Gastroesophageal sphincter (tissue), 4 donors: ENCODE measurements around the gene CFAP107. TPM values are rescaled to one million over a fixed set of nuclear protein-coding genes. Genes with fewer than 3 reads are reported as not detected.
"Not testable (repeated sequence)": the region's sequence is repeated elsewhere in the genome, so short reads cannot be mapped to it uniquely, and the experiment has no call there.

ENCODE experiments used
- ATAC-seq: fragments of 150-250 bp; one replicate; pipeline ENCODE4 v1.9.1; 2016; ENCODE audit warnings: mild to moderate bottlenecking, moderate library complexity
- H3K27ac ChIP-seq, 4 donors: fragments of 200-600 bp; sonication (generic) in 3 of 4; 1 replicate in 3 of 4; 2 replicates in 1 of 4; pipeline ENCODE4 v1.5.1; 2016 to 2019
- H3K27me3 ChIP-seq: fragments of 200-600 bp; sonication (generic); one replicate; pipeline ENCODE4 v1.5.1; 2019
- H3K36me3 ChIP-seq, 2 donors: fragments of 200-600 bp; sonication (generic); one replicate each; pipeline ENCODE4 v1.5.1; 2019; ENCODE audit warnings: control low read depth in 1 of 2
- H3K4me1 ChIP-seq, 3 donors: fragments of 200-600 bp; sonication (generic); 1 replicate in 2 of 3; 2 replicates in 1 of 3; pipeline ENCODE4 v1.5.1; 2016 to 2019; ENCODE audit warnings: control low read depth in 2 of 3
- H3K4me3 ChIP-seq, 2 donors: fragments of 200-600 bp; sonication (generic); one replicate each; pipeline ENCODE4 v1.5.1; 2019; ENCODE audit warnings: mild to moderate bottlenecking in 1 of 2, moderate library complexity in 1 of 2
- H3K9me3 ChIP-seq, 3 donors: fragments of 200-600 bp; sonication (generic); one replicate each; pipeline ENCODE4 v1.5.1; 2017 to 2019; ENCODE audit warnings: control low read depth in 2 of 3
- CTCF ChIP-seq, 4 experiments: fragments of 200-600 bp in 2 of 4; fragments of 450-650 bp in 2 of 4; sonication (generic) in 1 of 4; IDR thresholded peaks; one replicate each; pipeline ENCODE4 v1.5.1; 2017 to 2019; ENCODE audit warnings: antibody characterized with exemption in 4 of 4, mild to moderate bottlenecking in 2 of 4, moderate library complexity in 2 of 4
- EP300 ChIP-seq: sonication (generic); formaldehyde crosslinking; IDR thresholded peaks from one replicate; pipeline ENCODE4 v1.6.1; 2017; ENCODE audit warnings: antibody characterized with exemption, mild to moderate bottlenecking
- POLR2A ChIP-seq, 2 donors: fragments of 450-650 bp; IDR thresholded peaks; one replicate each; pipeline ENCODE4 v1.6.1; 2017; ENCODE audit warnings: antibody characterized with exemption in 2 of 2, mild to moderate bottlenecking in 2 of 2, moderate library complexity in 1 of 2
- POLR2AphosphoS5 ChIP-seq: sonication (generic); formaldehyde crosslinking; IDR thresholded peaks from one replicate; pipeline ENCODE4 v1.6.1; 2017; ENCODE audit warnings: antibody characterized with exemption
- WGBS, 2 donors: methylation state at CpG; one replicate each; pipeline ENCODE4 v1.1.5; 2018; ENCODE audit warnings: low coverage in 1 of 2; 5-methylcytosine and 5-hydroxymethylcytosine counted together
- total RNA-seq, 4 donors: library from RNA; depleted of rRNA; stranded (reverse); fragments of >200 nt; gene quantifications; one replicate each; pipeline ENCODE4 v1.1.0, GENCODE V29; 2016

The CFAP107 gene
- total RNA-seq, 4 donors from 2014 or later: not detected

GRCh38 chr1:12791097-12791496 is 45.1 kb downstream of the CFAP107 start, which contains the start of gene PRAMEF1:
PRAMEF1 (plus strand) TSS chr1:12791397; CDS start chr1:12793228, 1,831 bp downstream.
- not testable (repeated sequence) for H3K27ac ChIP-seq, H3K9me3 ChIP-seq, H3K27me3 ChIP-seq, H3K4me1 ChIP-seq, H3K36me3 ChIP-seq, H3K4me3 ChIP-seq, ATAC-seq
- WGBS, 2 donors: no CpG with 5 or more reads among the region's 5 CpGs

GRCh38 chr1:12798911-12799310 is 52.9 kb downstream of the CFAP107 start:
- no peaks in the 10 kb centered on the region for H3K36me3 ChIP-seq
- no peaks in the 10 kb centered on the region for H3K4me1 ChIP-seq
- H3K9me3 ChIP-seq: peaks cover 0 to 11% (median 0%) of the 10 kb centered on the region in 3 donors
- no peak overlapping the region for H3K27ac ChIP-seq
- no peak for TF ChIP-seq POLR2AphosphoS5
- no peak for TF ChIP-seq CTCF (IDR thresholded peaks at IDR 0.05)
- no peak for TF ChIP-seq EP300
- no peak for TF ChIP-seq POLR2A (IDR thresholded peaks at IDR 0.05)
- no peak overlapping the region for H3K4me3 ChIP-seq
- no peaks in the 10 kb centered on the region for H3K27me3 ChIP-seq
- WGBS, 2 donors: no CpG with 5 or more reads among the region's 4 CpGs
- ATAC-seq: no peak

GRCh38 chr1:12799730-12800129 is 53.7 kb downstream of the CFAP107 start:
- ATAC-seq: no peak
- 56 to 76% methylated on average over 2 of the region's 2 CpGs for WGBS, 2 donors
- Histone ChIP-seq H3K9me3 (peaks cover 0 to 19% (median 0%) of the 10 kb centered on the region in 3 donors), H3K27me3 (no peaks in the 10 kb centered on the region), H3K4me1 (no peaks in the 10 kb centered on the region), H3K27ac (no peak overlapping the region), H3K36me3 (no peaks in the 10 kb centered on the region), H3K4me3 (no peak overlapping the region)
- TF ChIP-seq EP300 (no peak), POLR2AphosphoS5 (no peak), CTCF (IDR thresholded peaks at IDR 0.05) (no peak), POLR2A (IDR thresholded peaks at IDR 0.05) (no peak)

GRCh38 chr1:12809933-12810332 is 63.9 kb downstream of the CFAP107 start:
- peaks cover 0 to 5% (median 0%) of the 10 kb centered on the region in 3 donors for H3K9me3 ChIP-seq
- peaks cover 22% of the 10 kb centered on the region for H3K27me3 ChIP-seq
- no peaks in the 10 kb centered on the region for H3K36me3 ChIP-seq
- H3K27ac ChIP-seq: no peak overlapping the region
- H3K4me1 ChIP-seq: no peaks in the 10 kb centered on the region
- TF ChIP-seq EP300: no peak
- TF ChIP-seq POLR2A (IDR thresholded peaks at IDR 0.05): no peak
- TF ChIP-seq CTCF (IDR thresholded peaks at IDR 0.05): no peak
- TF ChIP-seq POLR2AphosphoS5: no peak
- H3K4me3 ChIP-seq: no peak overlapping the region
- no peak for ATAC-seq
- 80% methylated on average over 1 of the region's 1 CpG; no CpG with 5 or more reads in 1 of the 2 donors for WGBS, 2 donors

GRCh38 chr1:12810691-12811408 is 64.8 kb downstream of the CFAP107 start:
- Histone ChIP-seq H3K4me3 (no peak overlapping the region), H3K4me1 (no peaks in the 10 kb centered on the region), H3K9me3 (no peaks in the 10 kb centered on the region), H3K36me3 (no peaks in the 10 kb centered on the region), H3K27ac (no peak overlapping the region), H3K27me3 (peaks cover 22% of the 10 kb centered on the region)
- no peak for ATAC-seq
- 36% methylated on average over 2 of the region's 5 CpGs; no CpG with 5 or more reads in 1 of the 2 donors for whole genome bisulfite sequencing, 2 donors
- no peak for TF ChIP-seq CTCF (IDR thresholded peaks at IDR 0.05)
- no peak for TF ChIP-seq POLR2AphosphoS5
- TF ChIP-seq POLR2A (IDR thresholded peaks at IDR 0.05): no peak
- TF ChIP-seq EP300: no peak
